ENCODE data around the gene TMC7. TPM values are rescaled to one million over a fixed set of nuclear protein-coding genes. Genes with fewer than 3 reads are reported as not detected.
A peak's percentile ranks its signal among the peaks of the same experiment; 100 is the strongest.

Gene TMC7
- total RNA-seq, 4 donors from 2014 or later, result 0.31 to 0.72 (median 0.64) TPM; not detected in 1

- intact Hi-C loops (cut with DNase I; ENCODE audit: low total_unique reads), result no loop called here
Measured at GRCh38 chr16:19108409-19109287, 124.9 kb downstream of the TMC7 start.

GRCh38 chr16:19109288-19109664 is 125.5 kb downstream of the TMC7 start:
- H3K4me3 ChIP-seq, result no peak overlapping the region
- H3K36me3 ChIP-seq, result no peaks in the 10 kb centered on the region
- no peaks in the 10 kb centered on the region for H3K27me3 ChIP-seq
- H3K27ac ChIP-seq, result no peak overlapping the region
- DNase-seq (no peak), ATAC-seq (no peak)
- in situ Hi-C loops (cut with MboI; ENCODE audit: low sequenced_read_pairs in 4 of 4) (loop anchor here in 1 of 4 donors (10.0 kb wide), 1 partner anchor 56 kb away; the partner anchor contains the start of gene SYT17), intact Hi-C loops (cut with DNase I; ENCODE audit: low total_unique reads) (no loop called here)
- TF ChIP-seq CTCF (IDR thresholded peaks at IDR 0.05 in 4 of 5, conservative IDR thresholded peaks at IDR 0.05 in 1 of 5), result no peak
- no peak for TF ChIP-seq POLR2A (IDR thresholded peaks at IDR 0.05)
- peaks cover 0 to 4% of the 10 kb centered on the region in 2 donors for H3K4me1 ChIP-seq
- H3K9me3 ChIP-seq, result no peaks in the 10 kb centered on the region

More at GRCh38 chr16:19108409-19109287, 124.9 kb downstream of the TMC7 start:
- TF ChIP-seq POLR2A (IDR thresholded peaks at IDR 0.05), result no peak
- no peak for TF ChIP-seq CTCF (IDR thresholded peaks at IDR 0.05 in 4 of 5, conservative IDR thresholded peaks at IDR 0.05 in 1 of 5)
- in situ Hi-C loops (cut with MboI; ENCODE audit: low sequenced_read_pairs in 4 of 4), result loop anchor here in 1 of 4 donors (10.0 kb wide), 1 partner anchor 56 kb away; the partner anchor contains the start of gene SYT17
- Histone ChIP-seq H3K27ac (no peak overlapping the region), H3K27me3 (no peaks in the 10 kb centered on the region), H3K36me3 (no peaks in the 10 kb centered on the region), H3K4me3 (no peak overlapping the region), H3K4me1 (peaks cover 0 to 4% of the 10 kb centered on the region in 2 donors), H3K9me3 (no peaks in the 10 kb centered on the region)
- ATAC-seq (no peak), DNase-seq (no peak)

- ATAC-seq (no peak), DNase-seq (no peak)
- H3K27me3 ChIP-seq, result no peaks in the 10 kb centered on the region
- TF ChIP-seq CTCF (IDR thresholded peaks at IDR 0.05 in 4 of 5, conservative IDR thresholded peaks at IDR 0.05 in 1 of 5) (no peak), POLR2A (IDR thresholded peaks at IDR 0.05) (no peak)
- no peak overlapping the region for H3K27ac ChIP-seq
- in situ Hi-C loops (cut with MboI; ENCODE audit: low sequenced_read_pairs in 4 of 4), result no loop called here
- H3K4me1 ChIP-seq, result peaks cover 14 to 17% of the 10 kb centered on the region in 2 donors
- peaks cover 0 to 8% of the 10 kb centered on the region in 2 donors for H3K36me3 ChIP-seq
- no peaks in the 10 kb centered on the region for H3K9me3 ChIP-seq
- intact Hi-C loops (cut with DNase I; ENCODE audit: low total_unique reads), result loop anchor here (5.0 kb wide), 1 partner anchor 43 kb away; the partner anchor contains the start of gene COQ7
- H3K4me3 ChIP-seq, result no peak overlapping the region
Measured at GRCh38 chr16:19110537-19111360, 127.0 kb downstream of the TMC7 start.

- in situ Hi-C loops (cut with MboI; ENCODE audit: low sequenced_read_pairs in 4 of 4), result no loop called here
- no peak overlapping the region for H3K4me3 ChIP-seq
- ATAC-seq (no peak), DNase-seq (no peak)
- intact Hi-C loops (cut with DNase I; ENCODE audit: low total_unique reads), result loop anchor here (2.0 to 5.0 kb wide), 2 partner anchors 25 to 45 kb away; partner anchors contain the start of gene COQ7
- TF ChIP-seq POLR2A (IDR thresholded peaks at IDR 0.05), result no peak
- TF ChIP-seq CTCF (IDR thresholded peaks at IDR 0.05 in 4 of 5, conservative IDR thresholded peaks at IDR 0.05 in 1 of 5), result no peak
- H3K36me3 ChIP-seq, result peaks cover 0 to 14% of the 10 kb centered on the region in 2 donors
- H3K27ac ChIP-seq, result peak overlapping the region in 1 of 4 donors; percentile 94
- no peaks in the 10 kb centered on the region for H3K27me3 ChIP-seq
- H3K9me3 ChIP-seq, result no peaks in the 10 kb centered on the region
- peaks cover 27 to 28% of the 10 kb centered on the region in 2 donors for H3K4me1 ChIP-seq
Measured at GRCh38 chr16:19112099-19112407, 128.3 kb downstream of the TMC7 start.

Other genes starting within 250 kb of the TMC7 start
- gene RPS15A, start 193.6 kb upstream of the TMC7 start, total RNA-seq, result 1,000 to 10,000 TPM; 1,340 to 2,259 (median 1,706) TPM
- gene ARL6IP1, start 182.4 kb upstream of the TMC7 start, total RNA-seq, result 10 to 100 TPM; 25.2 to 40.5 (median 37.5) TPM
- gene SMG1, start 57.5 kb upstream of the TMC7 start, total RNA-seq, result 100 to 1,000 TPM in 3 of 4 donors, 10 to 100 TPM in 1; 88.5 to 183 (median 159) TPM
- 10 to 100 TPM; 15.1 to 36.2 (median 21.7) TPM for gene COQ7, start 83.7 kb downstream of the TMC7 start, total RNA-seq
- gene ITPRIPL2, start 130.0 kb downstream of the TMC7 start, total RNA-seq, result 10 to 100 TPM; 13.3 to 18.9 (median 18.5) TPM
- under 1 TPM; 0.10 to 0.87 (median 0.18) TPM for gene SYT17, start 184.3 kb downstream of the TMC7 start, total RNA-seq